Keratinocyte (primary cell): Measurements from ENCODE around the gene PARL. TPM values are rescaled to one million over a fixed set of nuclear protein-coding genes. Genes with fewer than 3 reads are reported as not detected.

Experiments used
- DNase-seq: peaks from one replicate; pipeline ENCODE4 v3.0.0-alpha.2; 2011; ENCODE audit warnings: low read depth, missing footprints, low spot score
- FAIRE-seq: peaks from 2 replicates; lab custom pipeline; 2011; peaks lifted over from hg19 to GRCh38; lab: Jason Lieb, UNC
- H2AFZ ChIP-seq: 2 replicates; pipeline ENCODE4 v1.6.0; 2012; ENCODE audit warnings: low read length, control low read depth, inconsistent platforms; ENCODE audit not compliant: control insufficient read depth
- H3K27ac ChIP-seq: 2 replicates; pipeline ENCODE4 v1.5.1; 2011; ENCODE audit warnings: low read length; ENCODE audit not compliant: control insufficient read depth, insufficient read depth
- H3K27me3 ChIP-seq: 3 replicates; pipeline ENCODE4 v1.6.0; 2011; ENCODE audit warnings: low read length; ENCODE audit not compliant: control insufficient read depth, insufficient read depth; ENCODE audit errors: extremely low read depth
- H3K36me3 ChIP-seq, 2 experiments: 2 replicates in 1 of 2; 3 replicates in 1 of 2; pipeline ENCODE4 v1.5.1; 2011; ENCODE audit warnings: low read length in 2 of 2, mild to moderate bottlenecking in 1 of 2; ENCODE audit not compliant: control insufficient read depth in 2 of 2, insufficient read depth in 2 of 2; ENCODE audit errors: extremely low read depth in 1 of 2
- H3K4me1 ChIP-seq: 3 replicates; pipeline ENCODE4 v1.5.1; 2011; ENCODE audit warnings: low read length; ENCODE audit not compliant: control insufficient read depth, insufficient read depth; ENCODE audit errors: extremely low read depth
- H3K4me2 ChIP-seq: 3 replicates; pipeline ENCODE4 v1.6.0; 2011; ENCODE audit warnings: low read depth, low read length; ENCODE audit not compliant: control insufficient read depth, insufficient read depth; ENCODE audit errors: extremely low read depth
- H3K4me3 ChIP-seq, 3 experiments: fragments of 200-600 bp in 1 of 3; sonication (generic) in 1 of 3; 2 replicates in 2 of 3; 3 replicates in 1 of 3; pipeline ENCODE4 v1.5.1; 2011 to 2016; ENCODE audit warnings: low read length in 3 of 3, mild to moderate bottlenecking in 3 of 3, control low read depth in 2 of 3, inconsistent platforms in 1 of 3, low read depth in 1 of 3, mixed read lengths in 1 of 3, mixed run types in 1 of 3, moderate library complexity in 1 of 3; ENCODE audit not compliant: control insufficient read depth in 2 of 3, insufficient read depth in 2 of 3; ENCODE audit errors: extremely low read depth in 1 of 3
- H3K79me2 ChIP-seq: 2 replicates; pipeline ENCODE4 v1.6.0; 2012; ENCODE audit warnings: low read length; ENCODE audit not compliant: control insufficient read depth, insufficient read depth
- H3K9ac ChIP-seq: 3 replicates; pipeline ENCODE4 v1.6.0; 2011; ENCODE audit warnings: low read length; ENCODE audit not compliant: control insufficient read depth, insufficient read depth; ENCODE audit errors: extremely low read depth
- H3K9me1 ChIP-seq: 3 replicates; pipeline ENCODE4 v1.6.0; 2011; ENCODE audit warnings: low read length; ENCODE audit not compliant: control insufficient read depth, insufficient read depth; ENCODE audit errors: extremely low read depth
- H3K9me3 ChIP-seq: 2 replicates; pipeline ENCODE4 v1.5.1; 2012; ENCODE audit warnings: low read depth, low read length; ENCODE audit not compliant: control insufficient read depth
- H4K20me1 ChIP-seq: 3 replicates; pipeline ENCODE4 v1.6.0; 2011; ENCODE audit warnings: low read length; ENCODE audit not compliant: control insufficient read depth, insufficient read depth; ENCODE audit errors: extremely low read depth
- EZH2 ChIP-seq: IDR thresholded peaks from one replicate; pipeline ENCODE4 v1.6.1; 2012; ENCODE audit warnings: inconsistent platforms, mild to moderate bottlenecking, low read length, moderate library complexity
- dilution Hi-C: fragments of 300-500 bp; cut with MboI; formaldehyde crosslinking; loops from one replicate; pipeline ENCODE4 v1.7.0; 2020; ENCODE audit warnings: low sequenced_read_pairs; ENCODE audit not compliant: extremely low pct_ligation_motif_present
- polyA plus RNA-seq, 5 experiments: library from polyadenylated mRNA; depleted of rRNA in 3 of 5; stranded (reverse) in 3 of 5; stranded (forward) in 1 of 5; unstranded in 1 of 5; fragments of >200 nt; gene quantifications; 1 replicate in 1 of 5; 2 replicates in 3 of 5; 3 replicates in 1 of 5; pipeline versions ENCODE4 v1.2.1 to v1.2.3, GENCODE V29; 2011 to 2012; ENCODE audit warnings: missing spikeins in 2 of 5, low read depth in 1 of 5, low replicate concordance in 1 of 5
- TF ChIP-seq, protein P1 (sequence below), 3 experiments: IDR thresholded peaks in 1 of 3; conservative IDR thresholded peaks in 1 of 3; optimal IDR thresholded peaks in 1 of 3; 2 replicates in 2 of 3; 3 replicates in 1 of 3; pipeline versions ENCODE3 to v1.5.1; 2011; ENCODE audit warnings: low read length in 3 of 3, mild to moderate bottlenecking in 3 of 3, moderate library complexity in 2 of 3, control low read depth in 1 of 3, inconsistent platforms in 1 of 3; ENCODE audit not compliant: insufficient read depth in 2 of 3; ENCODE audit errors: extremely low read depth in 1 of 3

Gene PARL
- polyA plus RNA-seq, 1 donor (not counting 4 experiments of a cell fraction or from before 2014, with no cell fraction given): 68.9 TPM

DNA sequence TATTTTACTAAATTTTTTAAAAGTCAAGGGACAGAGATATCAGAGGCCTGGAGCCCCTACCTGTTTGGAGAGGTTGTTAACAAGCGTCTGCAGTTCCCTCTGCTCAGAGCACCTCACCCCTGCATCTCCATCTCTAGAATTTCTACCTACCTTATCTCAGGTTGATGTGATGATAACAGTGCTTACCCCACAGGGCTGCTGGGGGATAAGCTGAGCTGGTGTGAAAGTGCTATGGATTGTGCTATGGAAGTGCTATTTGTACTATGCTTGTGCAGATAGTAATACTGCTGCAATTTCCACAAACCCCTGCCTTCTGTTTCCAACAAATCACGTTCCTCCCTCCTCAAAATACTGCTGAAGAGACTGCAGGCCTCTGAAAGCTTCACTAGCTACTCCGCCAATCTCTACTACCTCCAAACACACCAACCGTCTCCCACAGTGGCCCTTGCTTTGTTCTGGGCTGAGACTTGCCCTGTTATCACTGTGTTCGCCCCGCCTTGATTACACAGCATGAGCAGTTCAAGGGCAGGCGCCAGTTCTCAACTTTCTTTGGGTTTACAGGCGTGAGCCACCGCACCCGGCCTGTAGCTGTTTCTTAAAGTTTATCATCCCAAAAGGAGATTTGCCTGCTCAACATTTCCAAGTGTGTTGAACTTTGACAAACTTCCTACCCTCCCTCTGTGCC is 28.4 kb upstream of the PARL start:
- no peak for FAIRE-seq
- Histone ChIP-seq H3K27ac (no peak overlapping the region), H3K9me3 (no peaks in the 10 kb centered on the region), H3K4me2 (no peak overlapping the region), H3K36me3 (no peaks in the 10 kb centered on the region), H3K79me2 (no peaks in the 10 kb centered on the region), H3K4me1 (peaks cover 18% of the 10 kb centered on the region), H4K20me1 (no peaks in the 10 kb centered on the region), H3K9ac (no peak overlapping the region), H3K9me1 (no peaks in the 10 kb centered on the region), H3K27me3 (no peaks in the 10 kb centered on the region), H2AFZ (no peak overlapping the region), H3K4me3 (no peak overlapping the region)
- no peak for DNase-seq
- dilution Hi-C loops: no loop called here
- TF ChIP-seq, protein P1, sequence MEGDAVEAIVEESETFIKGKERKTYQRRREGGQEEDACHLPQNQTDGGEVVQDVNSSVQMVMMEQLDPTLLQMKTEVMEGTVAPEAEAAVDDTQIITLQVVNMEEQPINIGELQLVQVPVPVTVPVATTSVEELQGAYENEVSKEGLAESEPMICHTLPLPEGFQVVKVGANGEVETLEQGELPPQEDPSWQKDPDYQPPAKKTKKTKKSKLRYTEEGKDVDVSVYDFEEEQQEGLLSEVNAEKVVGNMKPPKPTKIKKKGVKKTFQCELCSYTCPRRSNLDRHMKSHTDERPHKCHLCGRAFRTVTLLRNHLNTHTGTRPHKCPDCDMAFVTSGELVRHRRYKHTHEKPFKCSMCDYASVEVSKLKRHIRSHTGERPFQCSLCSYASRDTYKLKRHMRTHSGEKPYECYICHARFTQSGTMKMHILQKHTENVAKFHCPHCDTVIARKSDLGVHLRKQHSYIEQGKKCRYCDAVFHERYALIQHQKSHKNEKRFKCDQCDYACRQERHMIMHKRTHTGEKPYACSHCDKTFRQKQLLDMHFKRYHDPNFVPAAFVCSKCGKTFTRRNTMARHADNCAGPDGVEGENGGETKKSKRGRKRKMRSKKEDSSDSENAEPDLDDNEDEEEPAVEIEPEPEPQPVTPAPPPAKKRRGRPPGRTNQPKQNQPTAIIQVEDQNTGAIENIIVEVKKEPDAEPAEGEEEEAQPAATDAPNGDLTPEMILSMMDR (optimal IDR thresholded peaks at IDR 0.05 in 1 of 3, IDR thresholded peaks at IDR 0.05 in 1 of 3, conservative IDR thresholded peaks at IDR 0.05 in 1 of 3; ENCODE audit: extremely low read depth in 1 of 3, insufficient read depth in 2 of 3, low read length in 3 of 3): no peak
- TF ChIP-seq EZH2: no peak

DNA sequence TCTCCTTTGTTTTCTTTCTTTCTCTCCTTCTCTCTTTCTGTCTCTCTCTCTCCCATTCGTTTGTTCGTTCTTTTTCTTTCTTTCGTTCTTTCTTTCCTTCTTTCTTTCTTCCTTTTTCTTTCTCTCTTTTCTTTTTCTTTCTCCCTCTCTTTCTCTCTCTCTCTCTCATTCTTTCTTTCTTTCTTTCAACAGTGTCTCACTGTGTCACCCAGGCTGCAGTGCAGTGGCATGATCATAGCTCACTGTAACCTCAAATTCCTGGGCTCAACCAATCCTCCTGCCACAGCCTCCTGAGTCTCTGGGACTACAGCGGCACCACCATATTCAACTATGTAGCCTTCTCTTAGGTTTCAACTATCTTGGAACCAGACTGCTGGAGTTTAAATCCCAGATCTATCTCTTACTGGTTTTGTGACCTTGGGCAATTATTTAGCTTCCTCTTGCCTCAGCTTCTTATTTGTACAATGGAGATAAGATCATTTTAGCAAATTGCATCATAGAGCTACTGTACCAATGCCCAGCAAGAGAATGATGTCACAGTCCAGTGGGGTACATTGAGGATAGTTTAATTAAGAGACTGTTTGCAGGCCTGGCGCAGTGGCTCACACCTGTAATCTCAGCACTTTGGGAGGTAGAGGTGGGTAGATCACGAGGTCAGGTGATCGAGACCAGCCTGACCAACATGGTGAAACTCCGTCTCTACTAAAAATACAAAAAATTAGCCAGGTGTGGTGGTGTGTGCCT is 27.3 kb upstream of the PARL start:
- no peaks in the 10 kb centered on the region for H3K9me1 ChIP-seq
- no peak for TF ChIP-seq EZH2
- TF ChIP-seq, protein P1 (optimal IDR thresholded peaks at IDR 0.05 in 1 of 3, IDR thresholded peaks at IDR 0.05 in 1 of 3, conservative IDR thresholded peaks at IDR 0.05 in 1 of 3; ENCODE audit: extremely low read depth in 1 of 3, insufficient read depth in 2 of 3, low read length in 3 of 3): no peak
- H3K9me3 ChIP-seq: no peaks in the 10 kb centered on the region
- no peak overlapping the region for H3K4me2 ChIP-seq
- DNase-seq (no peak), FAIRE-seq (no peak)
- H3K27me3 ChIP-seq: no peaks in the 10 kb centered on the region
- dilution Hi-C loops: no loop called here
- no peaks in the 10 kb centered on the region for H3K36me3 ChIP-seq
- no peak overlapping the region for H2AFZ ChIP-seq
- H3K4me1 ChIP-seq: peaks cover 18% of the 10 kb centered on the region
- H4K20me1 ChIP-seq: no peaks in the 10 kb centered on the region
- H3K79me2 ChIP-seq: no peaks in the 10 kb centered on the region
- H3K9ac ChIP-seq: no peak overlapping the region
- no peak overlapping the region for H3K27ac ChIP-seq
- no peak overlapping the region for H3K4me3 ChIP-seq
